ENCODE results near the gene CYB561D2. TPM values are rescaled to one million over a fixed set of nuclear protein-coding genes. Genes with fewer than 3 reads are reported as not detected.
A peak's percentile ranks its signal among the peaks of the same experiment; 100 is the strongest.

The CYB561D2 gene
- total RNA-seq, 1 experiment from 2014 or later = 31.4 TPM

GRCh38 chr3:50339485-50340146, 11.0 kb upstream of the CYB561D2 start:
- no peak for DNase-seq (ENCODE audit: low spot score)
- in situ Hi-C loops (cut with HindIII; ENCODE audit: low sequenced_read_pairs) = no loop called here

GRCh38 chr3:50340147-50340447, 10.6 kb upstream of the CYB561D2 start:
- no peak for DNase-seq (ENCODE audit: low spot score)
- in situ Hi-C loops (cut with HindIII; ENCODE audit: low sequenced_read_pairs) = no loop called here

- peak; percentile 57 for DNase-seq (ENCODE audit: low spot score)
Measured at GRCh38 chr3:50340448-50341329, 10.0 kb upstream of the CYB561D2 start, which contains the start of gene RASSF1. TSS of gene RASSF1 (minus strand) at chr3:50340836. CDS start at chr3:50340805, 31 bp downstream.

DNA sequence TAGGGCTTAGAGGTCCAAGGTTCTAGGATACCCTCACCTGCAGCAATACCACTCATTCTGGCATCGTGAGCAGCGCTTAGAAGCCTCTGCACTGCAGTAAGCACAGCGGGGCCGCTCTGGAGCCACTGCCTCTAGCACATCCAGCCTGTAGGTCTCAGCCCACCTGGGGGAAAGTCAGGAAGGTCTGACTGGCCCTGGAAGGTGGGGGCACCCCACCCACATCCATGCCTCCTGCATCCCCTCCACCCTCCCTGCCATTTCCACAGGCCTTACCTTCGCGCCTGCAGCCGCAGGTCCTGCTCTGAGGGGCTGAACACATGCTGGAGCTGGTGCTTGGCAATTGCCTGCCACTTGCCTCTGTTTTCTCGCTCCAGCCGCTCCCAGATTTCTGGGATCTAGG, 9.1 kb upstream of the CYB561D2 start:
- DNase-seq (ENCODE audit: low spot score) = no peak
- in situ Hi-C loops (cut with HindIII; ENCODE audit: low sequenced_read_pairs) = no loop called here

More at GRCh38 chr3:50340448-50341329, 10.0 kb upstream of the CYB561D2 start, which contains the start of gene RASSF1:
- in situ Hi-C loops (cut with HindIII; ENCODE audit: low sequenced_read_pairs) = no loop called here

- in situ Hi-C loops (cut with HindIII; ENCODE audit: low sequenced_read_pairs) = no loop called here
- no peak for DNase-seq (ENCODE audit: low spot score)
Measured at GRCh38 chr3:50341996-50342650, 8.5 kb upstream of the CYB561D2 start.

DNA sequence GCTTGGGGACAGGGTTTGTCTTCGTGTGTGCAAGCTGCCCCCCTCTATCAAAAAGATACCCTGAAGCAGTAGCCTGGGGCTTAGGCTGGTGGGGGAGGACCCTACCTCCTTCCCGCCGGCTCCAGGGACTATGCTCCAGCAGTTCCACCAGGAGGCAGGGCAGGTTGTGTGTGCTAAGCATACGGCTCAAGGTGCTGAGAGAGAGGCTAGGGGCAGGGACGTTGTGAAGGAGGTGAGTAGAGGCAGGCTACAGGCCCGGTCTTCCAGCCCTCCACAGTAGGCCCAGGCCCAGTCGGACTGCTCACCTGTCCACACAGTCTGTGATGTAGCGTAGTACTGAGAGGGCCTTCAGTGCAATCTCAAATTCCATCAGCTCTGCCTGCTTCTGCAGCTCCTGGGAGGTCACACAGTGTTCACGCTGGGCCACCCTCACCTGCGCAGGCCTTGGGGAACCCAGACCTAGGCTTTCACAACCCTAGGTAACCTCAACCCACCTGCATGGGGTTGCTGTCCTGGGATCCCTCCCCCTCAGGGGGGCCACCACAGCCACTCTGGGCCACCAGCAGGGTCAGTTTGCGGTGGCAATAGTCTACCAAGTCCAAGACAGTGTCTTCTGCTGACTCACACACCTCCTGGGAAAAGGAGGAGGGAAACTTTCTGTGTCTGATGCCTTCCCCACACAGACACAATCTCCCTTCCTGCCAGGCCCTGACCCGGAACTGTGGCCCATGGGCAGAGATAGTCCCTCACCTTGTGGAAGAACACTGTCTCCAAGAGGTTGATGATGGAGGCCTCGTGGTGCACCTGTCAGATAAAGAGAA, 7.6 kb upstream of the CYB561D2 start:
- DNase-seq (ENCODE audit: low spot score) = no peak
- in situ Hi-C loops (cut with HindIII; ENCODE audit: low sequenced_read_pairs) = no loop called here

DNA sequence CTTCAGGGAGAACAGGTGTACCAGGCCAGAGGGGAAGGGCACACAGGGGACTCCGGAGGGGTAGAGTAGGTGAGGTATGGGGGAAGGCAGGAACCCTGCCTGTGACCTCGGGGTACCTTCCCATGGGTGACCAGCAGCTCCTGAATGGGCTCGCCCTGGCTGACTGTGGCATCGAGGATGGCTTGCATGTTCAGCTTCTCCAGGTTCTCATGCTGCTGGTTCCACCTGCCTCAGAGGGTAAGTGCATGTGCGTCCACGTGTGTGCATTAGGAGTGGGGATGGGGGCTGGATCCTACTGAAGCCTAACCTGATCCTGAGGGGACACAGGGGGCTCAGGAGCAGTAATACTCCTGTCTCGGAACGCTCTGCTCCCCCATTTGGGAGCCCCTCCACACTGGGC, 5.7 kb upstream of the CYB561D2 start:
- in situ Hi-C loops (cut with HindIII; ENCODE audit: low sequenced_read_pairs) = no loop called here

GRCh38 chr3:50345586-50346234, 5.0 kb upstream of the CYB561D2 start, which contains the start of gene ZMYND10:
TSS of gene ZMYND10 (minus strand) at chr3:50345732. CDS start at chr3:50345579, 153 bp downstream.
- in situ Hi-C loops (cut with HindIII; ENCODE audit: low sequenced_read_pairs) = no loop called here
- no peak for DNase-seq (ENCODE audit: low spot score)

More for the DNA sequence above, 5.7 kb upstream of the CYB561D2 start:
- no peak for DNase-seq (ENCODE audit: low spot score)

DNA sequence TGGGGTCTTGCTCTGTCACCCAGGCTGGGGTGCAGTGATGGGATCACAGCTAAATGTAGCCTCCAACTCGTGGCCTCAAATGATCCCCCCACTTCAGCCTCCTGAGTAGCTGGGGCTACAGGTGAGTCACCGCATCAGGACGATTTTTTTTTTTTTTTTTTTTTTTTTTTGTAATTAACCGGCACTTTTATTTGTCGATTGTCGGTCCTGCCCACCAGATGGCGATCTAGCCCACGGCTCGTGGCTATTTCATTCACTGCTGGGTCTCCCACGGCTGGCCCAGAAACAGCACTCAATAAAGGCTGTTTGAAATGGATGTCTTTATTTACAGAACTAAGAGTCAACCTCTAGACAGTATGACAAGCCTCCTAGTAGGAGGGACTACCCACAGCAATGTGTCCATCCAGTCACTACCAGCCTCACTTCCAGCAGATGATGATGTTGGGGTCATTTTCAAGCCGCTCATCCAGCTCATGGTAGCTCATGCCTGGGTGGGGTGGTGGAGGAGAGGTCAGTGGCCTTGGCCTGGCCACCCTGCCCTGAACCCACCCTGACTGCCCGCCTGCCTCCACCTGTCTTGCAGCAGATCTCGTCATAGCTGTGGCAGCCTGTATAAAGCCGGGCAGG, 3.4 kb upstream of the CYB561D2 start:
- in situ Hi-C loops (cut with HindIII; ENCODE audit: low sequenced_read_pairs) = no loop called here
- DNase-seq (ENCODE audit: low spot score) = peak; percentile 86

- in situ Hi-C loops (cut with HindIII; ENCODE audit: low sequenced_read_pairs) = loop anchor here (10.0 kb wide), 2 partner anchors 85 to 185 kb away; partner anchors contain the start of gene SEMA3B
- no peak for DNase-seq (ENCODE audit: low spot score)
Measured at GRCh38 chr3:50350213-50350526, 492 bp upstream of the CYB561D2 start.

GRCh38 chr3:50351323-50351697, 648 bp downstream of the CYB561D2 start:
- in situ Hi-C loops (cut with HindIII; ENCODE audit: low sequenced_read_pairs) = loop anchor here (10.0 kb wide), 2 partner anchors 87 to 183 kb away; partner anchors contain the start of gene SEMA3B
- no peak for DNase-seq (ENCODE audit: low spot score)

DNA sequence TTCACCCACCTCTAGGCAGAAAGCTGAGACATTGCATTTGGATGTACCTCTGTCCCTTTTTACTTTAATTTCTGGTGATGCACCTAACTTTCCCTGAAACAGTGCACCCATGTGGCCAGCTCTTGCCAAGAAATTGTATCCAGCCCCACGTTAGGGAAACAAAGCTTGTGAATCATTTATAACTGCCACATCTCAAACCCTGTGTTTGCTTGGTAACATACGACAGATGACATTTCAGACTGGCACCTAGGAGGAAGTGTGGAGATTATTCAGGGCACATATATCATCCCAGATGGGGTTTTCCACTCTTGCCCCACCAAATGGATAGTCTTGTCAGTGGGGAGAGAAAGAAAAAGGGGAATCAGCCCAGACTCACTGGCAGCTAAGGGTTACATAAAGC, 2.1 kb downstream of the CYB561D2 start:
- DNase-seq (ENCODE audit: low spot score) = no peak
- in situ Hi-C loops (cut with HindIII; ENCODE audit: low sequenced_read_pairs) = loop anchor here (10.0 kb wide), 2 partner anchors 88 to 182 kb away; partner anchors contain the start of gene SEMA3B

DNA sequence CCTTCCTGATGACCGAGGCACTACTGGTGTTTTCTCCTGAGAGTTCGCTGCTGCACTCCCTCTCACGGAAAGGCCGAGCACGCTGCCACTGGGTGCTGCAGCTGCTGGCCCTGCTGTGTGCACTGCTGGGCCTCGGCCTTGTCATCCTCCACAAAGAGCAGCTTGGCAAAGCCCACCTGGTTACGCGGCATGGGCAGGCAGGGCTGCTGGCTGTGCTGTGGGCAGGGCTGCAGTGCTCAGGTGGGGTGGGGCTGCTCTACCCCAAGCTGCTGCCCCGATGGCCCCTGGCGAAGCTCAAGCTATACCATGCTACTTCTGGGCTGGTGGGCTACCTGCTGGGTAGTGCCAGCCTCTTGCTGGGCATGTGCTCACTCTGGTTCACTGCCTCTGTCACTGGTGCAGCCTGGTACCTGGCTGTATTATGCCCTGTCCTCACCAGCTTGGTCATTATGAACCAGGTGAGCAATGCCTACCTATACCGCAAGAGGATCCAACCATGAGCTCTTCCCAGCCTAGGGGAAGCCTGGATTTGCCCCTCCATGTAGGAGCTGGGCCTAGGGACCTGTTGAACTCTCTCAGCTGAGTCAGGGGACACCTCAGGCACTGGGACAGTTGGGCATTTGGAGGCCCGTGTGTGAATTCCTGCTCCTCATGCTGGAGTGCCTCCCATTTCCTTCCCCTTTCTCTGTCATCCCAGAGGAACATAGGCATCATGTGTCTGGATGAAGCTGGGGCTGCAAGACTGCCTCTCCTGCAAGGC, 2.8 kb downstream of the CYB561D2 start:
- in situ Hi-C loops (cut with HindIII; ENCODE audit: low sequenced_read_pairs) = loop anchor here (10.0 kb wide), 2 partner anchors 89 to 181 kb away; partner anchors contain the start of gene SEMA3B
- no peak for DNase-seq (ENCODE audit: low spot score)

DNA sequence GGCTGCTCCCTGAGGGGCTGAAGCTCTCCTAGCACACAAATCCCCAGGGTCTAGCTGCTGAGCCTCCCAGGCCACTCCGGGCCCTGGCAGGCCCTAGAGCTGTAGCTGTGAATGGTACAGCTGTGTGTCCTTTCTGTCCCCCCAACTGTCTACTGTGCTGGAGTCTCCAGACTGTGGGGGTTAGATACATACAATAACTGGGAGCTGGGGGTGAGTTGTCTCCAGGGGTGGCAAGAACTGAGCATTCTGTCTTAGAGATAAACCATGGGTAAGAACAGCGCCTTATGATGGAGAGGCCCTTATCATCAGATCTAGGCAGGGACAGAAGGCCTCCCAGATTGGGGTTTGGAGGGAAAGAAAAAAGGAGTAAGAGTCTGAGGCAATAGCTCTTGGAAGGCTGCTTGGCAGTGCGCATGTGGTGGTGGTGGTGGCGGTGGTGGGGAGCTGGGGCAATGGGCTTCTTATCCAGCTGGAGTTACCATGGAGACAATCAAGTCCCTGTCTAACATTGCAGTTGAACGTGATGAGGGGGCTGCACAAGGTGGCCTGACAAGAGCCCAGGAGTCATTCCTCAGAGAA, 3.6 kb downstream of the CYB561D2 start:
- no peak for DNase-seq (ENCODE audit: low spot score)
- in situ Hi-C loops (cut with HindIII; ENCODE audit: low sequenced_read_pairs) = loop anchor here (10.0 kb wide), 2 partner anchors 89 to 181 kb away; partner anchors contain the start of gene SEMA3B

GRCh38 chr3:50354850-50355249, 4.2 kb downstream of the CYB561D2 start:
- in situ Hi-C loops (cut with HindIII; ENCODE audit: low sequenced_read_pairs) = loop anchor here (10.0 kb wide), 2 partner anchors 90 to 180 kb away; partner anchors contain the start of gene SEMA3B
- no peak for DNase-seq (ENCODE audit: low spot score)

- no peak for DNase-seq (ENCODE audit: low spot score)
- in situ Hi-C loops (cut with HindIII; ENCODE audit: low sequenced_read_pairs) = loop anchor here (10.0 kb wide), 2 partner anchors 91 to 179 kb away; partner anchors contain the start of gene SEMA3B
Measured at GRCh38 chr3:50355829-50356552, 5.3 kb downstream of the CYB561D2 start.

Measured in G401 (cell line).